ENCODE data around the gene ATP1B3. TPM values are rescaled to one million over a fixed set of nuclear protein-coding genes. Genes with fewer than 3 reads are reported as not detected.
"Not testable (repeated sequence)": the region's sequence is repeated elsewhere in the genome, so short reads cannot be mapped to it uniquely, and the experiment has no call there.

Gene ATP1B3
- total RNA-seq, 2 donors from 2014 or later: 93.6 to 194 TPM

GRCh38 chr3:141875893-141876380 is 506 bp upstream of the ATP1B3 start:
- Mint-ChIP-seq H3K27ac (peak overlapping the region; percentile 89), H3K36me3 (ENCODE audit: low read depth) (peaks cover 38% of the 10 kb centered on the region), H3K9me3 (no peaks in the 10 kb centered on the region), H3K4me3 (peak overlapping the region; percentile 87), H3K4me1 (peaks cover 14% of the 10 kb centered on the region), H3K27me3 (no peaks in the 10 kb centered on the region)
- ATAC-seq (replicated peaks): peak; percentile 73

GRCh38 chr3:141876891-141877621 is 613 bp downstream of the ATP1B3 start:
- Mint-ChIP-seq H3K4me3 (peak overlapping the region; percentile 87), H3K4me1 (peaks cover 21% of the 10 kb centered on the region), H3K27me3 (no peaks in the 10 kb centered on the region), H3K36me3 (ENCODE audit: low read depth) (peaks cover 49% of the 10 kb centered on the region), H3K27ac (peak overlapping the region; percentile 92), H3K9me3 (no peaks in the 10 kb centered on the region)
- ATAC-seq (replicated peaks): peak; percentile 47

GRCh38 chr3:141877911-141878310 is 1.5 kb downstream of the ATP1B3 start:
- Mint-ChIP-seq H3K27ac (peak overlapping the region; percentile 92), H3K9me3 (no peaks in the 10 kb centered on the region), H3K4me3 (peak overlapping the region; percentile 87), H3K36me3 (ENCODE audit: low read depth) (peaks cover 57% of the 10 kb centered on the region), H3K27me3 (no peaks in the 10 kb centered on the region), H3K4me1 (peaks cover 24% of the 10 kb centered on the region)
- ATAC-seq (replicated peaks): no peak

GRCh38 chr3:141878326-141878725 is 1.9 kb downstream of the ATP1B3 start:
- peaks cover 60% of the 10 kb centered on the region for H3K36me3 Mint-ChIP-seq (ENCODE audit: low read depth)
- no peaks in the 10 kb centered on the region for H3K9me3 Mint-ChIP-seq
- H3K4me1 Mint-ChIP-seq: peaks cover 27% of the 10 kb centered on the region
- peak overlapping the region; percentile 92 for H3K27ac Mint-ChIP-seq
- peak overlapping the region; percentile 87 for H3K4me3 Mint-ChIP-seq
- no peaks in the 10 kb centered on the region for H3K27me3 Mint-ChIP-seq
- ATAC-seq (replicated peaks): no peak

DNA sequence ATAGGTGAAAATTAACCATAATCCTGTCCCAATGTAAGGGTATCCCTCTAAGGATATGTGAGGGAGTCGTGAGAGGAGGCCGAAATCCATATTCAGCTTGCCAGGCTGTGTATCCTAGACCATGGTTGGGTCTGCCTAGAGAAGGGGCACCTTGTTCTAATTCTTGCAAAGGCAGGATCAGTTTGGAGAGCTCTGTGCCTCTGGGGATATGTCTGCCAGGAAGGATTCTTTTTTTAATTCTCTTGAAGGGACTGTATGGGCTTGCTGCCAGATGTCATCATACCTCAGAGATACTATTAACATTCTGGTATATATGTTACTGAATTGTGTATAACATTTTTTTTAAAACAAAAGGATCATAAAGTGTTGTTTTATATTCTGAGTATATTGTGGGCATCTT is 2.4 kb downstream of the ATP1B3 start:
- Mint-ChIP-seq H3K36me3 (ENCODE audit: low read depth) (peaks cover 65% of the 10 kb centered on the region), H3K4me3 (peak overlapping the region; percentile 87), H3K4me1 (peaks cover 31% of the 10 kb centered on the region), H3K27ac (peak overlapping the region; percentile 92), H3K27me3 (no peaks in the 10 kb centered on the region), H3K9me3 (no peaks in the 10 kb centered on the region)
- ATAC-seq (replicated peaks): no peak

GRCh38 chr3:141881702-141882101 is 5.3 kb downstream of the ATP1B3 start:
- Mint-ChIP-seq H3K4me3 (no peak overlapping the region), H3K9me3 (no peaks in the 10 kb centered on the region), H3K27me3 (no peaks in the 10 kb centered on the region), H3K4me1 (peaks cover 38% of the 10 kb centered on the region), H3K36me3 (ENCODE audit: low read depth) (peaks cover 94% of the 10 kb centered on the region), H3K27ac (no peak overlapping the region)
- ATAC-seq (replicated peaks): no peak

GRCh38 chr3:141887051-141887450 is 10.6 kb downstream of the ATP1B3 start:
- Mint-ChIP-seq H3K27me3 (no peaks in the 10 kb centered on the region), H3K4me3 (no peak overlapping the region), H3K4me1 (peaks cover 31% of the 10 kb centered on the region), H3K36me3 (ENCODE audit: low read depth) (peaks cover 77% of the 10 kb centered on the region), H3K9me3 (no peaks in the 10 kb centered on the region), H3K27ac (no peak overlapping the region)
- no peak for ATAC-seq (replicated peaks)

- H3K9me3 Mint-ChIP-seq, H3K27me3 Mint-ChIP-seq: not testable (repeated sequence)
- Mint-ChIP-seq H3K27ac (peak overlapping the region; percentile 70), H3K4me1 (peaks cover 27% of the 10 kb centered on the region), H3K4me3 (peak overlapping the region; percentile 46), H3K36me3 (ENCODE audit: low read depth) (peaks cover 74% of the 10 kb centered on the region)
- ATAC-seq (replicated peaks): peak; percentile 64
Observed at GRCh38 chr3:141888548-141888947, 12.1 kb downstream of the ATP1B3 start.

DNA sequence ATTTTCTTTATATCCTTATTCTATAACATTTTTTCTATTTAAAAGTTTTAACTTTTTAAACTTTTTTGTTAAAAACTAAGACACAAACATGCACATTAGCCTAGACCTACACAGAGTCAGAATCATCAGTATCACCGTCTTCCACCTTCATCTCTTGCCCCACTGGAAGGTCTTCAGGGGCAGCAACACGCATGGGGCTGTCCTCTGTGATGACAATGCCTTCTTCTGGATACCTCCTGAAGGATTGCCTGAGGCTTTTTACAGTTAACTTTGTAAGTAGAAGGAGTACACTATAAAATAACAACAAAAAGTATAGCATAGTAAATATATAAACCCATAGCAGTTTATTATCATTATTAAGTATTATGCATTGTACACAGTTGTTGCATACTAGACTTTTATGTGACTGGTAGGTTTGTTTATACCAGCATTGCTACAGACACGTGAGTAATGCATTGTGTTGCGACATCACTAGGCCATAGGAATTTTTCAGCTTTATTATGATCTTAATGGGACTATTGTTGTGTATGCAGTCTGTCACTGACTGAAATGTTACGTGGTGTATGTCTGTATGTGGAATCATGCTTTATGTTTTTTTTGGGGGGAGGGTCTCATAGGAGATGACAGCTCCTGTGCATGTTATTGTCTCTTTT is 18.2 kb downstream of the ATP1B3 start:
- H3K36me3 Mint-ChIP-seq (ENCODE audit: low read depth): peaks cover 69% of the 10 kb centered on the region
- H3K9me3 Mint-ChIP-seq: peaks cover 6% of the 10 kb centered on the region
- no peaks in the 10 kb centered on the region for H3K27me3 Mint-ChIP-seq
- peak overlapping the region; percentile 56 for H3K27ac Mint-ChIP-seq
- H3K4me1 Mint-ChIP-seq: peaks cover 28% of the 10 kb centered on the region
- no peak for ATAC-seq (replicated peaks)
- no peak overlapping the region for H3K4me3 Mint-ChIP-seq

DNA sequence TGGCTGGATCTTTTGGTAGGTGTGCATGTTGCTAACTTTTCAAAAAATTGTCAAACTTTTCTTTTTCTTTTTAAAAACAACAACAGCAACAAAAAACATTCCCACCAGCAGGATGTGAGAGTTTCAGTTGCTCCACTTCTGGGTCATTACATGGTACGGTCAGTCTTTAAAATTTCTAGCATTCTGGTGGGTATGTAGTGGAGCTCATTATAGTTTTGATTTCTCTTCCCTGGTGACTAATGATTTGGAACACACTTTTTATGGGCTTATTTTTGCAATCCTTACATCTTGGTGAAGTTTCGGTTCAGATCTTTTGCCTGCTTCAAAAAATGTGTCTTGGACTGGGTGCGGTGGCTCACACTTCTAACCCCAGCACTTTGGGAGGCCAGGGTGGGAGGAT is 19.3 kb downstream of the ATP1B3 start:
- Mint-ChIP-seq H3K9me3 (peaks cover 6% of the 10 kb centered on the region), H3K4me1 (peaks cover 33% of the 10 kb centered on the region), H3K27me3 (no peaks in the 10 kb centered on the region), H3K27ac (no peak overlapping the region), H3K36me3 (ENCODE audit: low read depth) (peaks cover 74% of the 10 kb centered on the region), H3K4me3 (no peak overlapping the region)
- ATAC-seq (replicated peaks): no peak

DNA sequence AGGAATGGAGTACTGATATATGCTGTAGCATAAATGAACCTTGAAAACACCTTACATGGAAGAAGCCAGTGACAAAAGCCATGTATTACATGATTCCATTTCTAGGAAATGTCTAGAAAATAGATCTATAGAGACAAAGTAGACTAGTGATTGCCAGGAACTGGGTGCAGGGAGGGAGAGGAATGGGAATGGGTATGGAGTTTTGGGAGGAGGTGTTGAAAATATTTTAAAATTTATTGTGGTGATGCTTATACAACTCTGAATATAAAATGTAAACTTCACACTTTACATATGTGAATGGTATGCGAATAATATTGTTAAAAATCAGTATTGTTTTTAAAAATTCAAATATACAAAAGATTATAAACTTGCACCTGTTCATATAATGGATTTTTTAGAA is 22.5 kb downstream of the ATP1B3 start:
- Mint-ChIP-seq H3K4me3 (no peak overlapping the region), H3K4me1 (peaks cover 32% of the 10 kb centered on the region), H3K9me3 (peaks cover 6% of the 10 kb centered on the region), H3K36me3 (ENCODE audit: low read depth) (peaks cover 65% of the 10 kb centered on the region), H3K27me3 (no peaks in the 10 kb centered on the region), H3K27ac (no peak overlapping the region)
- no peak for ATAC-seq (replicated peaks)

DNA sequence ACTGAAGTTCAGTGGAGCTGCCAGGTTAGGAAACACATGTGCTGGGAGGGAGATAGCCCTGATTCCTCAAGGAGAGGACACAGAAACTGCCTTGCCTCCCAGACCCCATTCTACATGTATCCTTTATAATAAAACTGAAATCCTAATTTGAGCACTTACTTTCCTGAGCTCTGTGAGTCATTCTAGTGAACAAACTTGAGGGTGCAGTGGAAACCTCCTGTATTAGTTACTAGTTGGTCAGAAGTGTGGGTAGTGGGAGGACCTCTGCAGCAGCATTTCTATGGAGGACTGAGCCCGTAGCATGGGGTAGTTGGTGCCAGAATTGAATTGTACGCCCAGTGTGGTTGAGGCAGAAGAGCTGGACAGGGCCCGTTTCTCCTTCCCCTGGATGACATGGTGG is 23.9 kb downstream of the ATP1B3 start:
- Mint-ChIP-seq H3K4me1 (peaks cover 31% of the 10 kb centered on the region), H3K4me3 (peak overlapping the region; percentile 12), H3K27ac (peak overlapping the region; percentile 18), H3K36me3 (ENCODE audit: low read depth) (peaks cover 68% of the 10 kb centered on the region), H3K9me3 (peaks cover 6% of the 10 kb centered on the region), H3K27me3 (no peaks in the 10 kb centered on the region)
- peak; percentile 82 for ATAC-seq (replicated peaks)

DNA sequence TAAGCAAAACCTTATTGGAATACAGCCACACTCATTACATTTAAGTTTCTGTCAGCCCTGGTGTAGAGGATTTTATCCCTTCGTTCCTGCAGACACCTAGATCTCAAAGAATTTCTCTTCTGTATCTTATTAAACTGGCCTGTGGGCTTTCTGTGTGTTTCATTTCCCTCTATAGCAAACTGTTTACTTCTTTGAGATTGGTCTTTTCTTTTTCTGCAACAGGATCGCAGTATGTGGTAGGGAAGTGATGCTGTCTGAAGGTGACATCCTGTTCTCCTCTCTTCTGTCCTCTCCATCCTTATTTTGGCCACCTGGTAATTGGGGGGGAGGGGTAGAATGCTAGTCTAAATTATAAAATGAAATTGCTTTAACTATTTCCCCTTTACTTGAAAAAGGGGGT is 25.5 kb downstream of the ATP1B3 start:
- Mint-ChIP-seq H3K4me1 (peaks cover 27% of the 10 kb centered on the region), H3K36me3 (ENCODE audit: low read depth) (peaks cover 68% of the 10 kb centered on the region), H3K9me3 (peaks cover 6% of the 10 kb centered on the region), H3K27ac (no peak overlapping the region), H3K4me3 (no peak overlapping the region), H3K27me3 (no peaks in the 10 kb centered on the region)
- ATAC-seq (replicated peaks): no peak

GRCh38 chr3:141904203-141904602 is 27.8 kb downstream of the ATP1B3 start:
- no peaks in the 10 kb centered on the region for H3K9me3 Mint-ChIP-seq
- no peaks in the 10 kb centered on the region for H3K27me3 Mint-ChIP-seq
- peak overlapping the region; percentile 76 for H3K27ac Mint-ChIP-seq
- peaks cover 24% of the 10 kb centered on the region for H3K4me1 Mint-ChIP-seq
- ATAC-seq (replicated peaks): peak; percentile 74
- peaks cover 70% of the 10 kb centered on the region for H3K36me3 Mint-ChIP-seq (ENCODE audit: low read depth)
- H3K4me3 Mint-ChIP-seq: peak overlapping the region; percentile 43

DNA sequence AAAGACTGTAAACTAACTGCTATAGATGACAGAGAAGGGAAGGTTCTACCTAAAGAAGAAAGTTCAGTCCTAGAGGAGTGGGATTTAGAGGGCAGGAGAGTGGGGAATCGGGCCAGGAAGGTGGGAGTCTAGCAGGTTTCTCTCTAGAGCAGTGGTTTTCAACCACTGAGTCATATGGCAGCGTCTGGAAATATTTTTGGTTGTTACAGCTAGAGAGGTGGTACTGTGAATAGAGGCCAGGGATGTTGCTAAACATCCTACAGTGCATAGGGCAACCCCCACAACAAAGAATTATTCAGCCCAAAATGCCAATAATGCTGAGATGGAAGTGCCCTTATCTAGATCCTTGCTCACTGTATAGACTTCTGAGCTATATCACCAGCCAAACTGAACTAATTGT is 28.7 kb downstream of the ATP1B3 start:
- peak overlapping the region; percentile 76 for H3K27ac Mint-ChIP-seq
- peaks cover 23% of the 10 kb centered on the region for H3K4me1 Mint-ChIP-seq
- peak; percentile 64 for ATAC-seq (replicated peaks)
- H3K27me3 Mint-ChIP-seq: no peaks in the 10 kb centered on the region
- peak overlapping the region; percentile 43 for H3K4me3 Mint-ChIP-seq
- no peaks in the 10 kb centered on the region for H3K9me3 Mint-ChIP-seq
- peaks cover 77% of the 10 kb centered on the region for H3K36me3 Mint-ChIP-seq (ENCODE audit: low read depth)
